Activated CD8-positive, alpha-beta memory T cell treated with anti-CD3 and anti-CD28 coated beads for 48 hours (primary cell): ENCODE data around the gene ATF3.
"Not testable (repeated sequence)": the region's sequence is repeated elsewhere in the genome, so short reads cannot be mapped to it uniquely, and the experiment has no call there.

Experiments
- DNase-seq, 3 experiments: peaks; one replicate each; pipeline ENCODE4 v3.0.0-alpha.2; 2020; ENCODE audit warnings: low read depth in 2 of 3, low spot score in 2 of 3

The ATF3 gene

DNA sequence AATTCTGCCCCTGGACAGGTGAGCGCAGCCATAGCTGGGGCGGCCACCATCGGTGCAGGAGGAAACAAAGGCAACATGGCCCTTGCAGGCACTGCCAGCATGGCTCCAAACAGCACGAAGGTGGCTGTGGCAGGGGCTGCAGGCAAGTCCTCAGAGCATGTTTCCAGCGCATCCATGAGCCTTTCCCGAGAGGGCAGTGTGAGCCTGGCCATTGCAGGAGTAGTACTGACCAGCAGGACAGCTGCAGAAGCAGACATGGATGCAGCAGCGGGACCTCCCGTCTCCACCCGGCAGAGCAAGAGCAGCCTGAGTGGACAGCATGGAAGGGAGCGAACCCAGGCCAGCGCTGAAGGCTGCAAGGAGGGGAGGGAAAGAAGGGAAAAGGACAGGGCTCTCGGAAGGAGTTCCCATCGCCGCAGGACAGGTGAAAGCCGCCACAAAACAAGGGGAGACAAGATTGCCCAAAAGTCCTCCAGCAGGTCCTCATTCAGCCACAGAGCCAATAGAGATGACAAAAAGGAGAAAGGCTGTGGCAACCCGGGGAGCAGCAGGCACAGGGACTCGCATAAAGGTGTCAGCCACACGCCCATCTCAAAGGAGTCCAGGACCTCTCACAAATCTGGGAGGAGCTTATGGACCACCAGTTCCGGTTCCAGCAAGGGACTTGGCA lies 17.4 kb downstream of the ATF3 start:
- no peak for DNase-seq

DNA sequence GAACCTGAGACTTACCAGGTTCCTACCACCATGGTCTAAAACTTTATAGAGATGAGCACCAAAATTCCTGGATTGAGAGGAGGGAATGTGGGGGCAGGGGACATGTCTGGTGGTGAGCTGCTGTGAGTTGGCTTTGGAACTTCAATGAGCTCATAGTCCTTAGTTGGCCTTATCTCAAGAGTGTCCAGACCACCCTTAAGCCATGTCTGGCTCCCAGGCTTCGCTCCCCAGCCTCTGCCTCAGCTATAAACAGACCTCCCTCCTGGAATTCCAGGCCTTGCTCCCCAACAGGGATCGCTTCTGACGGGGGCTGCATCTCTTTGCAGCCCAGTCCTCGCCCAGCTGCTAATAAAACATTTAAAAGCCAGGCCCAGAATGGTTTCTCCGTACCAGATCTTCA lies 19.5 kb downstream of the ATF3 start:
- DNase-seq = no peak

DNA sequence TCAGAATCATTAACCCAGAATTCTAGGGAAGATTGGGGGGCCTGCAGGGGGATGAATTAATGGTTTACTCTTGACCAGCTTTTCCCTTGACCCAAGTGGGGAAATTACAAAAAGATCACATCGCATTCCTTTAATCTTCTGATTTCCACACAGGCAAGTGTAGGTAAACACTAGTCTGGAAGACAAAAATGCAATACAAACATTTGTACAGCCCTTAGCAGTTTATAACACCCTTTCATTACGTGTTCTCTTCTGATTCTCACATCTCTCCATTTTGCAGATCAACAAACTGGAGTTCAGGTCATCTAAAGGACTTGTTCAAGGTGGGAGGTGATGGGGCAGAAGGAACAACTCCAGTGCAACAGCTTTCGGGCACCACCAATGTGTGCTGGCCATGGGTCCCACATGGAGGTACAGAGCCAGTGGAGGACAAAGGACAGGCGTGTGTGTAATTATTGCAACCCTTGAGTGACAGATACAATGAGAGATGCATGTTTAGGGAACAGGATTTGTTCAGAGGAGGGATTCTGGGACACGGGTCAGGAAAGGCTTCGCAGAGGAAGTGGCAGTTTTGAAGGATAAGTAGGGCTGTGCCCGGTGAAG lies 20.4 kb downstream of the ATF3 start:
- DNase-seq = no peak

DNA sequence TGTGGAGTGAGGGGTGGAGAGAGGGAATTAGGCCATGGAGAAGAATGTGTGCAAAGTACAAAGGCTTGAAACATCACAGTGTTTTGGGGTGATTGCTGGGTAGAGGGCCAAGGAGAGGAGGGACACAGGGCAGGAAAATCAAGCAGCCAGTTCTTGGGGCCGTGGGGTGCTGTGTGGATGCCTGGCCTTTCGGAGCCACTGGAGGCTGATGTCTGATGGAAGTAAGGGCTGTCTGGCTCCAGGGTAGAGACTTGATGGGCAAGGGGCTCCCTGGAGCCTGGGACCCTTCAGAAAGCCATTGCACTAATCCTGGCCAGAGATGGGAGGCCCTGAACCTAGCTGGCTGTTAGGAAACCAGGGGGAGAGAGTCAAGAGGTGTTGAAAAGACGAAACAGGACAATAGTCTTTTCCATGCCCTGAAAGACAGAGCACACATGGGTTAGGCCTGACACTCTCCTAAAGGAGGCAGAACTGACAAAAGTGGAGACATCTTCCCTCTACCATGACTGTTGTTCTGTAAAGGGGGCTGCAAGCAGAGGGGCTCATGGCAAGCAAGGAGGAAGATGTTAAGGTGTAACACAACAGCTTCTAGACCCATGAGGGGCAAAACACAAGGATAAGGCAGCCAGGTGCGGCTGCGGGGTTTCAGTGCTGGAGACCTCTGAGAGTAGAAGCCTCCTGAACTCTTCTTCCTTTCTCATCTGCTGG lies 21.0 kb downstream of the ATF3 start:
- DNase-seq = no peak

DNA sequence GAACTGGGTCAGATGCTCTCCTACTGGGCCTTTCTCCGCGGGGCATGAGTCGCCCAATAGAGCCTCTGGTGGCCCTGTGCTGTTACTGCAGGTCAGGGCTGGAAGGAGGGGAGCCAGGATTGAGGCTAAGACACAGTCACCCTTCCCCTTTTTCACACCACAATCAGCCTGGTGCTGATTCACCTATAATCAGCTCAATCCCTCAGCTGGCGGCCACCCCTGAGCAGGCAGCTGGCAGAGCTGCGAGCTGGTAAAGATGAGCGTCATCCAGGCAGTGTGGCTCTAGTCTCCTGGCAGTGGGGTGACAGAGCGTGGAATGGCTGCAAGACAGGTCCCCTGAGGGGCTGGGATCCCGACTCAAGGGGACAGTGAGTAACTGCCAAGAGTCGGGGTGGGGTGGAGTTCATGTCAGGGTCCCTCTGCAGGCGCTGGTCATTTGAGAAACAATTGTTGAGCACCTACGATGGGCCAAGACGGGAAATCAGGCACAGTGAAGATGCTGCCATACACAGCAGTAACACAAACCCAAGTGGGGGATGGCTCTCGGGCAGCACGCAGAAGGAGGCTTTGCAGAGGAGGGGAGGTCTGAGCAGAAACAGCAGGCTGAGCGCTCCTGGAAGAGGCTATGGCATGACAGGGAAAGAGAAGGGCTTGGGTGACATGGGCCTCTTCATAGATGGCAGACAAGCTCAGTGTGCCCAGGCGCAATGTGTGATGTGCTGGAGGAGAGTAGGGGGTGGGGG lies 21.8 kb downstream of the ATF3 start:
- no peak for DNase-seq

DNA sequence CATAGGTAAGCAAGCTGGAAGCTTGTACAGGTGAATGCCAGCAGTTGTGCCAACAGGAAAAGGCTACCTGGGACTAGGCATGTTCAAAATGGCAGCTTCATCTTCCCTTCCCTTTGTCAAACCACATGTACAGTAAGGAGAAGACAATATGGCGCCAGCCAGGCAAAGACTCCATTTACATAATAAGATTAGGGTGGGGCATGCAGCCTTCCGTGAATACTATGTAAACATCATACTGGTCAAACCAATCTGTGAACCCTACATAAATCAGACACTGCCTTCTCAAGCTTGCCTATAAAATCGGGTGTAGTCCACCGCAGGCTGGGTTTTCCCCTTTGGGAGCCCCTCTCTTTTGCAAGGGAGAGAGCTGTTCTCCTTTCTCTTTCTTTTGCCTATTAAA lies 24.6 kb downstream of the ATF3 start:
- DNase-seq = no peak

DNA sequence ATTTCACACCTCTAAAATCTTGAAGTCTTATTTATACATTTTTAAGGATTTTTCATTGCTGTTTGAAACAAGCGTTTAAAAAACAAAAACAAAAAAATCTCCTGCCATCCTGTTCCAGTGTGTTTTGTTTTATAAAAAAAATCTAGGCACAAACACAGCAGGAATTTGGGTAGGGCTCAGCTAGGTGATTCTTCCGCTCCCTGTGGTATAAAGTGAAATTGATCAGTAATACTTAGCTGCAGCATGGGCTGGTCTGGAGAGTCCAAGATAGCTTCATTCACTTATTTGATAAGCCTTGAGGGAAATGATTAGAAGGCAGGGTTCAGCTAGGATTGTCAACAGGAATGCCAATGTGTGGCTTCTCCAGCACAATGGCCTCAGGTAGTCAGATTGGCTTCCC lies 25.7 kb downstream of the ATF3 start:
- DNase-seq = no peak

DNA sequence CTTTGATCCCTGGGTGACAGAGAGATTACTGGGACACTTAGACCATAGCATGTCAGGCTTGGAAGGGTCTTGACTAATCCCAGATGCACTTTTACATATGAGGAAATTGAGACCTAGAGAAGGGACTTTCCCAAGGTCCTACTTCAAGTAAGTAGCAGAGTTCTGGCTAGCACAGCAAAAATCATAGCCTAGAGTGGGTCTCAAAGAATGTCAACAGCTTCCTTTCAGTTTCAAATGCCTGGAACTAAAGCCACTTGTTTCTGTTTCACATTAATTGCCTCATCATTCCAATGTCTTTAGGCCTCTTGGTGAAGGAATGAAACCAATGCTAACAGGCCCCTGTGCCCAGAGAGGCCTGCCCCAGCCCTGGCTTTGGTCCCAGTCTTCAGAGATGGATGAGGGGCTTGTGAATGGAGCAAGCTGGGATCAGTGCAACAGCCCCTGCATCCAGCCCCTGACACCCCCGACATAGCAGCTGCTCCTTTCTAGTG lies 26.6 kb downstream of the ATF3 start:
- no peak for DNase-seq

DNA sequence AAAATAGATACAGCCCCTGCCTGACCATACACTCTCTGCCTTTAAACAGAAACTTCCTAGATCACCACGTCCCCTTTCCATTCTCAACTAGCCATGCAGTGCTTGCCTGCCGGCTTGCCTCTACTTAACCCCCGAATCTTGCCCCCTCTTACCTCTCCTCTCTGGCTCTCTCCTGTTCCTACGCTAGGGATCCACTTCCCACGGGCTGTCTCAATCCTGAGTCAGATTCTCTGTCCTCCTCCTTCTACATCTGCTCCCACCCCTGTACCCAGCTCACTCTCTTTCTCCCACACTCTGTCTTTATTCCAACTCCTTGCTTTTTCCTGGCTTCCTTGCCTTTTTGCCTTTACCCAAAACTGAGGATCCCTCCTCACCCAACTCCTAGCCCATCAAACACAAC lies 29.3 kb downstream of the ATF3 start:
- DNase-seq = no peak

DNA sequence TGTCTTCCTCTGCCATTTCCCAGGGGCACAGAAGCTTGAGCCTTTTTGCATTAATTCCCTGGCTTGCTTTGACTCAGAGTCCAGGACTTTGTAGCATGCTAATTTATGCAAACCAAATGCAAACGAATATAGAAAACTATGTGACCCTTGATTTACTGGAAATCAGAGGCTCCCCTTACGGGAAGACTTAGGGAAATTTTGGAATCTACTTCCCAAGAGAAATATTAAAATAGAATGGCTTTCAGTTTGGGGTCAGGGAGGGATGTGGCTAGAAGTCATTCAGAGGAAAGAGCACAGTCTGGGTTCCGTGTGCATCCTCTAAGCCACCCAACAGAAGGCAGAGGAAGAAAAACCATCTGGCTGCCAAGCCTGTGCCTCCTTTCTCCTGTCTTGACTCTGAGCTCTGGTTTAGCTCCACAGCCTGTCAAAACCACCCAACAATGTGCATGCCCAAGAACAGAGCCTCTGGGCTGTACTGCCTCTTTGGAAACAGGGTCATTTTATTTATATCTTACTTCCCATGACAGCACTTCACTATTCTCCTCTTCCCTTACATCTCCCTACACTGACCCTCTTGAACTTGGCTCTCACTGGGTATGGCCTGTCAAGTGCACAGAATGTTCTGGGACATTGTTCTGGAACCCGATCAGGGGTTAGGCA lies 30.1 kb downstream of the ATF3 start:
- DNase-seq = no peak

DNA sequence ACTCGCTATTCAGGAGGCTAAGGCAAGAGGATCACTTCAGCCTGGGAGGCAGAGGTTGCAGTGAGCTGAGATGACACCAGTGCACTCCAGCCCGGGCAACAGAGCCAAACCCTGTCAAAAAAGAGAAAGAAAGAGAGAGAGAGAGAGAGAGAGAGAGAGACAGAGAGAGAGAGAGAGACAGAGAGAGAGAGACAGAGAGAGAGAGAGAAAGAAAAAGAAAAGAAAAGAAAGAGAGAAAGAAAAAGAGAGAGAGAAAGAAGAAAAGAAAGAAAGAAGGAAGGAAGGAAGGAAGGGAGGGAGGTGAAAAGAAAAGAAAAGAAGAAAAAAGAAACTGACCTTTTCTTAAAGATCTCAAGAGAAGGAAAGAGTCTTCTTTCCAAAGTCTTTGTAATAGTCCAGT lies 31.0 kb downstream of the ATF3 start:
- not testable (repeated sequence) for DNase-seq

DNA sequence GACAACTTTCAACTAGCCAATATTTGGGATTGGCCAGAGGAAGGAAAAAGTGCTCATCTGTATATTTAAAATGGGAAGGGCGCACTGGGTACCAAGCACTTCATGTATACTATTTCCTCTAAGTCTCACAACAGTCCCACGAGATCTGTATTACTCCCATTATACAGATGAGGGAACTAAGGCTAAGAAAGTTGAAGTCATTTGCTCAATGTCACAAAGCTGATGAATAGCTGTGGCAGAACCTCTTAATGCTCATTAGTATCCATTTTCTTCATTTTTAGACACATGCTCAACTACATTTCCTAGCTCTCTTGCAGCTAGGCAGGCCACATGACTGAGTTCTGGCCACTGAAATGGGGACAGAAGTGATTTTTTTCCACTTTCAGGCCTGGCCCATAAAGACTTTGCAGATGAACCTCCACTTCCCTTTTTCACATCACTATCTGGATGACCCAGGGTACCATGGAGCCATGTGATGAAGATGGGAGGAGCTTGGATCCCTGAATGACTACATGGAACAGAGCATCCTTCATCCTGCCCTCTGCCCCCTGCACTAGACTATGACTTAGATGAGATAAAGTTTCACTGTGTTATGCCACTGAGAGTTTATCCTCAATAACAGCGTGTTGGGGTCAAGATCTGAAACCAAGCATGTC lies 31.8 kb downstream of the ATF3 start:
- DNase-seq = no peak

DNA sequence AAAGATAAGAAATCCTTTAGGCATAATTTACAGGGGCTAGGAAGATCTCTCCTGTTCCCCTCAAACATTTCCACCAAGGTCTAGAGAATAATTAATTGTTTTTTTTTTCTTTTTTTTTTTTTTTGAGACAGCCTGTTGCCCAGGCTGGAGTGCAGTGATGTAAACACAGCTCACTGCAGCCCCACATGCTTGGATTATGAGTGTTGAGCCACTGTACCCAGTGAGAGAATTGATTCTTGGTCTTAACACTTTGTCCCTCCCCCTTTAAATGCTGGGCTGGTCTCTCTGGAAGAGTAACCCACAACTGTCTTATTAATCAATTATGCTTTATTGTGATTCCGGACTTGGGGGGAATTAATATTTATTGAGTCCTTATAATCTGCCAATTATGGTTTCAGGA lies 33.4 kb downstream of the ATF3 start:
- no peak for DNase-seq

DNA sequence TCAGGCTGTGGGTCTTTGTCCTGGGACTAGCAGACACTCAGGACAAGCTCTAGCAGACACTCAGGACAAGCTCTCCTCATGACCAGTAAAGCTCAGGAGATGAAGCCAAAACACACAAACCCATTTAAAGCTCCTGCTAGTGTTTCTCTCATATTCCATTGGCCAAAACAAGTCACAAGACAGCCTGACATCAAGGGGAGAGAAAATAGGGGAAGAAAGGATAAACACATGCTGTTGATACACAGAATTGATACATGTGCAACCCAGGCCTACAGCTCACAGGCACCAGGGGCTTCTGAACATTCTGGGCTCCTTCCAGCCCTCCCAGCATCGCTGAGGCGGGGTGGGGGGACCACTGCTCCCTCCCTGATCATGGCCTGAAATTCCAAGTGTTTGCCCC lies 35.3 kb downstream of the ATF3 start:
- DNase-seq = no peak

DNA sequence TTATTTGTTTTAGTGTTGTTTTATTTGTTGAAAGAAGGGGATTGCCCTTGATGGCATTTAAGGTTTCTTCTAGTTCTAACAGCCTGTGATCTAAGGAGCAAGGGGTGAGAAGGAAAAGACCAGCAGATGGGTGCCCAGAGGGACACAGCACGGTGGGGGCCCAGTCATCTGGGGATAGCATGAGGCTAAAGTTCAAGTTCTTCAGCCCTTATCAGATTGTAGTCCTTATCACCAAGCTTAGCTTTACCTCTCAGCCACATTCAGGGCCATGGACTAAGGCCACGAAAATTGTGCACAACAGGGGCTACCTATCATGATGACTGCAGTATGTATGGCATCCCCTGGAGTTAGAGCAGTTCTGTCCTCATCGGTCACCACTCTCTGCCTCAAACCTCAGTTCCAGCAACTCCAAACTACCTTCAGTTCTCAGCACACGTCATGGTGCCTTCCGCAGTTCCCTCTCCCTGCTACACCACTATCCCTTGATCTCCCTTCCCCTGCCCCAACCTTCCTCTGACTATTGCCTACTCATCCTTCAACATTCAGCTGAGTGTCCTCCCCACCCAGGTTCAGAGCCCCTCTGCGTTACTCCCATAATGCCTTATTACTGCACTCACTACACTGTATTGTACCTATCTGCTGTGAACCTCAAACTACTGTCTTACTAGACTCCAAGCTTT lies 36.4 kb downstream of the ATF3 start:
- DNase-seq = no peak

DNA sequence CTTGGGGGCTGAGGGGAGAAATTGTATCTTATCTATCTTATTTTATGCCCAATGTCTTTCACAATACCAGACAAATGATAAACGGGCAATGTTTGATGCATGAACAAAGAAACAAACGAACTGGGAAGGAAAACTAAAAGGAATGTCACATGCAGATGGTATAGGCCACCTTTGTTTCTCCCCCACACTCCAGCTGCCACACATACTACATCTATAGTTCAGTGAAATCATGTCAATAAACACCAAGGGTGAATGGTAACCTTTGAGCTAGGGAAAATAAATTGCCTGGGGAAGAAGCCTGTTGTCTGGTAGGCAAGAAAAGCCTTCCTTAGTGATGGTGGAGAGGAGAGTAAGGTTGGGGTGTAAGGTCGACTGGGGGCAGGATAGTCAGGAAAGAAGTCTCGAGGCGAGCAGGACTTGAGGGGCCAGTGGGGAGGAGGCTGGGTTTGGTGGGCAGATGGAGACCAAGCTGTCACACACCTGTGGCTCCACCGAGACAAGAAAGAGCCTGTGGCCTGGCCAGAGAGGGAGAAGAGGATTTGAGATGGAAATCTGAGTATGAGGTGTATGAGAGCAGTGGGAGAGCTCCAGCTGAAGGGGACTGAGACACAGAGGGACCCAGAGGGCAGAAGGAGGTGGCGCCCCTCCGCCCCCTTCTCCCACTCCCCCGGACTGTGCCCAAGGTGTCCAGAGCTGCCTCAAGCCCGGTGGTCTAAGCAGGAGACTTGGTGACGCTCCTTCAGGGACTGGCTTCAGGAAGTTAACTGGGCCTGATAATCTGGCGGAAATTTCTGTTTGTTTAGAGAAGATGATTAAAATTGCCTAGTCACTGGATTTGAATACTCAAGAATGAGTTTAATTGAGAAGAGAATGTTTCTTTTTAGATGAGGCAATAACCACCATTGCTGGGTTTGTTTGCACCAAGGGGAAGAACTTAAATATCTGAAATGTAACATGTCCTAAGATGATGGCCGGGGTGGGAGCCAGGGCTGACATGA lies 37.3 kb downstream of the ATF3 start:
- no peak for DNase-seq

DNA sequence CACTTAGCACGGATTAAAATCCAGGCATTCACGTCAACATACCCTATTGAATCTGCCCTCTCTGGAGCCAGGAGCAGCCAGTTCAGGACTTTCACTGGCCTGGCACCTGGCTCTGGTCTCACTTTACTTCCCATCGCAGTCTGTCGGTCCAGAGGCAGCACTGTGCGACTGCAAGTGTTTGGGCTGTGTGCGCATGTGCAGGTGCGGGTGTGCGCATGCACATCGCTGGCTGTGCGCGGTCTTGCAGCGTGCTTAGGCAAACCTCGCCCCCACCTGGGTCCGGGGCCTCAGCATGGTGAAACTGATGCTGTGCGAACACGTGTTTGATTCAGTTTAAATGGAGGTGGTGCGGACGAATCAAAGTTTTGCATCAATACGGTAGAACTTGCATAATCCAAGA lies 38.0 kb downstream of the ATF3 start:
- no peak for DNase-seq

DNA sequence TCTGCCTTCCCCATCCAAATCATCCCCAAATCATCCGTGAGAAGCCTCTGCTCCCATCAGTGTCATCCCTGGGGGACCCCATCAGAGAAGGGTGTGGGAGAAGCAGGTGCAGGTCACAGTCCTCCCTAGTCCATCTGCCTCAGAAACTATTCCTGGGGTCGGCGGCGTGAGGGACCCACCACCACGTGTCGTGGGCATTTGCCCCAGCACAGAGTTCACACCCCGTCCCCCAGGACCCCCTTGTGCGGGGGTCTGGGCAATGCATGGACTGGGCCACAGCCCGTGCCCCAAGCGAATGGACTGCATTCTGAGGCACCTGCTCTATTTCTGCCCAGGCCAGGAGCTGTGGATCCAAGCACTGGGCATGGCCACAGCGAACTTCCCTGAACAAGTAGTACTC lies 38.4 kb downstream of the ATF3 start:
- no peak for DNase-seq

DNA sequence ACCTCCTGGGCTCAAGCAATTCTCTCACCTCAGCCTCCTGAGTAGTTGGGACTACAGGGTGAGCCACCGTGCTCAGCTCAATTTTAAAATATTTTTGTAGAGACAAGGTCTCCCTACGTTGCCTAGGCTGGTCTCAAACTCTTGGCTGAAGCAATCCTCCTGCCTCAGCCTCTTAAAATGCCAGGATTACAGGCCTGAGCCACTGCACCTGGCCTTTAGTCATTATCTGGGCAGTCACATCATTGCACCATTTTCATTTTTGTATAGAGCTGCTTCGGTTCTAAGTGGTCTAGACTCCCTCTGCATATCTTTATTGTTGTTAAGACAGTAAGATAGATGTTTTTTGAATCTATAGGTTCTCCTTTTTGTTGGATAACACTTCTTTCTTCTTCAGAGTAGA lies 39.9 kb downstream of the ATF3 start:
- no peak for DNase-seq
